ENCODE results near the gene CCDC142.

CCDC142 gene

GRCh38 chr2:74514368-74515270, 31.8 kb upstream of the CCDC142 start, which contains the start of gene TLX2:
Gene TLX2, plus strand, starts transcription at chr2:74514450. Its CDS starts 357 bp downstream, at chr2:74514807.
- peak; percentile 34 for DNase-seq (ENCODE audit: low read depth, low spot score)

DNA sequence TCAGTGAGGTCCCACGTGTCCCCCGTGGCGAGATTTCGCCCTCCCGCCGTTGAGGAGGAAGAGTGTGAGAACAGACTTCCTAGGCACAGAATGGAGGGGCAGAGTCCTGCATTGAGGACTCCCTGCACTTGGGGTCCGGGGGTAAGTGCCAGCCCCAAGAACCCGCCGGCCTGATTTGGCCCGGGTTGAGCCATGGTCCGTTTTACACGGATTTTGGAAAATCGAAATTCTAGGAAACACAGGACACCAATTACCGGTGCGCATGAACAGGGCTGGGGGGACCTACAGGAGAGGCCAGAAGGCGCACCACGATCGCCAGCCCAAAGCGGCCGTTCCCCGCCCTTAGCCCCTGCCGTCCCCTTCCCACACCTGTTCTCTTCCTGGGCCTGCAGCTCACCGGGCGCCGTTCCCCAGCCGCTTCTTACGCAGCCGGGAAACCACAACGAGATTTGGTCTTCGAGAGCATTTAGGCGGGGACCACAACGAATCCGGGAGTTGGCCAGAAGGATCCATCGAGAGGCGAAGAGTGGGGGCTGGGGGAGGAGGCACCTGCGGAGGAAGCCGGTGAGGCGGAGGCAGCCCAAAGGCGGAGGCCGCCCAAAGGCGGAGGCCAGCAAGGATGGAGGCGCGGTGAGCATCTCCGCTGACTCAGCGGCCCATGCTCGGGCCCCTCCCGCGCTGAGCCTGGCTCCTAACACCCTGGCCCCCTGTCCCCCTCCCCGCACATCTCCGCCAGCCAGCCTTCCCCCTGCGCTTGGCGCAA, 31.0 kb upstream of the CCDC142 start:
- DNase-seq (ENCODE audit: low read depth, low spot score), result peak; percentile 45

DNA sequence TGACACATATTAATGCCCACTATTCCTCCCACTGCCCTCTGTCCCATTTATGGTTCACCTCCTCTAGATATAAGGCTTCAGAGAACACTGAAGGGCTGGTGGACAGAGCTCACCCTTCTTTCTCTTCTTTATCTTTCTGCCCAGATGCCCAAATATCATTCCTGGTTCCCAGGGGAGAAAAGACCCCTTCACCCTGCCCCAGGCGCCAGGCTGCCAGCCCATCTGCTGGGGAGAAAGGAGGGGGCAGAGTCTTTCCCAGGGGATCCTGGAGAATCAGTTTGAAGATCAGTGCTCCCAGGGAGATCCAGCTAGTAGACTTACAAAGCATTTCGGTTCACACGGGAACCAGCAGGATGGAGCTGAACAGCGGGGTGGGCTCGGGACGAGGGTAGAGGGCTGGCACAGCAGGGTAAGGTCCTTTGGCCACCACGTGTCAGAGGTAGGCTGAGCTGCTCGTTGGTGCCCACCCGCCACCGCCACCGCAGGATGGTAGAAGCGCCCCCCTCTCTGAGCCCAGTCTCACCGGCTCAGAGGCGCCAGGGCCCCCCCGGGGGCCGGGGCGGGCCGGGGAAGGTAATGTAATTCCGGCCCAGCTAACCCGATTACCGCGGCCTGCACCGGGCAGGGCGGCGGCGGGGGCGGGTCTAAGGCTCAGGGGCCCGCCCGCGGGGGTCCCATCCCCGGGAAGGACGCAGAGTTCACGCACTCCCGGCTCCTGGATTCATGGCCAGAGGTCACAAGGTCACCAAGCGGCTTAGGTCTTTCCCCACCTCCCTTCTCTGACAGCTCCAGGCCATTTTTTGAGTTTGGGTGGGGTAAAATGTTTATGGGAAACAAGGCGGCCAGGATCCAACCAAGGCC, 30.2 kb upstream of the CCDC142 start:
- DNase-seq (ENCODE audit: low read depth, low spot score), result no peak

DNA sequence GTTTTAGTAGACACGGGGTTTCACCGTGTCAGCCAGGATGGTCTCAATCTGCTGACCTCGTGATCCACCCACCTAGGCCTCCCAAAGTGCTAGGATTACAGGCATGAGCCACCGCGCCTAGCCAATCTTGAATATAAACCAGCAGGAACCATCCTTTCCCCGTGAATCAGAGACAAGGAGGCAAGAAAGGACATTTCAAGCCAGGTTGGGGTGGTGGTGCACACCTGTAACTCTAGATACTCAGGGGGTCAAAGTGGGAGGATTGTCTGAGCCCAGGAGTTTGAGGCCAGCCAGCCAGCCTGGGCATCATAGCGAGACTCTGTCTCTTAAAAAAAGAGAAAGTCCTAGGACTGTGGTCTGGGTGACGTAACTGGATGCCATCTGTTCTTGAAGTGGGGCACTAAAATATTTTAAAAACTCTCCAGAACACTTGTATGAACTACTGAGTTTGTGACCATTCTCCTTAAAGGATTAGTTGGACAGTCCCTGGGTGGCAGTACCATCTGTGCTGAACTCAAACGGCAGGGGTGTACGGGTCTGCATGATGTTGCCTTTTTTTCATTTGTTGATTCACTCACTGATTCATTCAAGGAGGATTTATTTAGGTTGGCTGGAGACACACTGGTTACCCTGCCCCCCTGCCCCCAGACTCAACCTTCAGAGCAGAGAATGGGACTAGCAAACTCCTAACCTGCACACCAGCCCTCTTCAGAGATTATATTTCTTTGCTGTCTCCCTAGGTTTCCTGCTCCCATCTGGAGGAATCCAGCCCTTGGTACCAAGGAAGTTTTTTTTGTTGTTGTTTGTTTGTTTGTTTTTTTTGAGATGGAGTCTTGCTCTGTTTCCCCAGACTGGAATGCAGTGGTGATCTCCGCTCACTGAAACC, 28.5 kb upstream of the CCDC142 start:
- no peak for DNase-seq (ENCODE audit: low read depth, low spot score)

GRCh38 chr2:74510272-74510671, 27.5 kb upstream of the CCDC142 start:
- no peak for DNase-seq (ENCODE audit: low read depth, low spot score)

DNA sequence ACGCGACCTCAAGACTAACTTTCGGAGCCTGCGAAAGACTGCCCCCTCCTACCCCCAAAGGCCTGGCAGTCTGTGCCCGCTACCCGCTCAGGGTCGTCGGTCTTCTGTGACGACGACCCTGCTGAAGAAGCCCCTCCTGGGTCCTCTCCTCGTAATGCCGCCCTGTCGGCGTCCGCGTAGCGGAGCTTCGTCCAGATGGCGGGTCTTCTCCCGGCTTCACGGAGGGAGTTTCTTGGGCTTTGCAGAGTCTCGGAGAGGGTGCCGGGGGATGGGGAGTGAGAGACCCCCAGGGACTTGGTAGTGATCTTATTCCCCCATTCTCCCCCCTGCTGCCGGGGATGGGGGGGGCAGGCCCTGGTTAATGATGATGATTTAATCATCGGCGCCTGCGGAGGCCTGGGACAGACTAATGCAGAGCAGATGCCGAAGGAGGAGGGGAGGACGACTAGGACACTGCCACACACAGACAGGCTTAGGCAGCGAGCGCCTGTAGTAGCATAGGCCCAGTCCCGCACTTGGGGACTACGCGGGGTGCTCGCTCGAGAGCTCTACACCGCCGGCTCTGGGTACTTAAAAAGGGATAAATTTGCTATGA, 25.2 kb upstream of the CCDC142 start:
- no peak for DNase-seq (ENCODE audit: low read depth, low spot score)

DNA sequence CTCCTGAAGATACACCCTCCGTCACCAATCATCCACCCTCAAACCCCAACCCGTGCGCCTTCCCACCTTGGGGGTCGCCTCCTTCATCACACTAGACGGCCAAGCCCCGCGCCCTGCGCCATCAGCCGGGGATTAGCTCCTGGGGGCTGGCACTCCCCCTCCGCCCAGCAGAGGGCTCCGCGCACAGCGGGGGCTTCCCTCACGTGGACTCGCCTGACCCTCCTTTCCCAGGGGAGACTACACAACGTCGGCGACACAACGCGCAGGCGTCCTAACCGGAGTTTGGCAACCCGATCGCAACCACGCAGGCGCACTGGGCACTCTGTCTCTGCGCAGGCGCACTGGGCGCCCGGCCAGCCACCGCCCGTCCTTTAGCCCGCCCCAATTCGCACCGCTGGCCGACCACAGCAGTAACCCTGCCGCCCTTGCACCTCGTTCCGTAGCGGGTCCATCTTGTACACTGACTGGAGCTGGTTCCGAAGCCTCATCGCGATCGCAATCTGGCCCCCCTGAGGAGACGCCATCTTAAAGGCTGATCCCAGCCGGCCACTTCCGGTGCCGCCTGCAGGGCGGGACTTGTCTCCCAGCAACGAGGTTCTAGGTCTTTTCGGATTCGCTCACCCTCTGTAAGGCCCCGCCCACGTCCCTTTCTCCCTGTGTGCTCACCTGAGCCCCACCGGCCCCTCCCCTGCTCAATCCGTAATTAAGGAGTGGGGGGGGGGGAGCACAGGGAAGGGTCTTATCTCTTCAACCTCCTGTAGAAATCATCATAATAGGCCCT, 24.5 kb upstream of the CCDC142 start, which contains the start of gene PCGF1:
Gene PCGF1 (minus strand): TSS at position 551 of the 781 bp plus-strand sequence. CDS start 27 bp downstream, at position 524.
- peak; percentile 99 for DNase-seq (ENCODE audit: low read depth, low spot score)

GRCh38 chr2:74505448-74506246, 22.8 kb upstream of the CCDC142 start:
- DNase-seq (ENCODE audit: low read depth, low spot score), result no peak

GRCh38 chr2:74504591-74504990, 21.8 kb upstream of the CCDC142 start:
- no peak for DNase-seq (ENCODE audit: low read depth, low spot score)

GRCh38 chr2:74503506-74504475, 21.0 kb upstream of the CCDC142 start:
- DNase-seq (ENCODE audit: low read depth, low spot score), result no peak

- DNase-seq (ENCODE audit: low read depth, low spot score), result peak; percentile 82
Observed at GRCh38 chr2:74502720-74503505, 20.1 kb upstream of the CCDC142 start.

GRCh38 chr2:74502147-74502719, 19.4 kb upstream of the CCDC142 start:
- peak; percentile 29 for DNase-seq (ENCODE audit: low read depth, low spot score)

DNA sequence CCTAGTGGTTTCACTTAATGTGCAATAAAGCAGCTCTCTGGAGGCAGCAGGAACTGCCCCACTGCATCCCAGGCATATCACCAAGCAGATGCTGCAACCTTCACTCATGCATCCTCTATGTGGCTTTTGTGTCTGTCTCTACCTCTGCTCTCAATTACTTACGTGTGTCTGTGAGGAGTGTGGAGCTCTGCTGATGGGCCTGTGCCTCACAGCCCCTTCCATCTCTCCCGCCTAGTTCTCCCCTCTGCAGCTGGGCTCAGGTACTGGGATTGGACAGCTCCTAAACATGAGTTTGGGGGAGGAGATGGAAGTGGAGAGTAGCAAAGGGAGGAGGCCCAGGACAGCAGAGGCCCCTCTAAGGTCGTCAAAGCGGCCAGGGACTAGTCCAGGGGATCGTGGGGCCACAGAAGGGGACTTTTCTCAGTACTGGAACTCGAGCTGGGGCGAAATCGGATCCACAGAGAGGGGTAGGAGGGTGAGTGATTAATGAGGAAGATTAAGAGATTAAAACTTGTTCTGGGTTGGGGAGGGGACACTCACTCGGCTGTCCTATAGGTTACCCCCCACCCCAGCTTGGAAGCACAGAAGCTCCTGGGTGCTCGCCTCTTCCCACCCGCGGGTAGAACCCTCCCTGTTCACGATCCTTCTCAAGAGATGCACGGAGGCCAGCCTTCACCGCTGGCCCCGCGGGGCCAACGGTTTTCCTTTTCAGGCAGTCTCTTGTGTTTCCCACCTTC, 18.7 kb upstream of the CCDC142 start:
- DNase-seq (ENCODE audit: low read depth, low spot score), result peak; percentile 10

- DNase-seq (ENCODE audit: low read depth, low spot score), result no peak
Observed at GRCh38 chr2:74500578-74500946, 17.8 kb upstream of the CCDC142 start.

GRCh38 chr2:74499940-74500577, 17.3 kb upstream of the CCDC142 start:
- no peak for DNase-seq (ENCODE audit: low read depth, low spot score)

Measured in ELF-1 (cell line).